OCI-LY3 (cell line): ENCODE measurements around the gene PTPRQ.

Experiments used
- CTCF ChIP-seq: fragments of 200-600, 300-600 bp; sonication (generic); IDR thresholded peaks from 2 replicates; pipeline ENCODE4 v1.5.1; 2014; ENCODE audit warnings: antibody characterized with exemption, low read length, low read depth
- EZH2phosphoT487 ChIP-seq: fragments of 200-600 bp; shearing (Covaris generic); IDR thresholded peaks from 2 replicates; pipeline ENCODE4 v1.6.1; 2018; ENCODE audit warnings: antibody characterized with exemption, mixed run types, low read depth

GRCh38 chr12:80716696-80717469 lies 272.8 kb downstream of the PTPRQ start, which contains the start of gene MYF5:
- TF ChIP-seq CTCF (no peak), EZH2phosphoT487 (no peak)
